Fibroblast of the aortic adventitia (primary cell): ENCODE measurements around the gene CHKB. TPM values are rescaled to one million over a fixed set of nuclear protein-coding genes. Genes with fewer than 3 reads are reported as not detected.
A peak's percentile ranks its signal among the peaks of the same experiment; 100 is the strongest.
"Not testable (repeated sequence)": the region's sequence is repeated elsewhere in the genome, so short reads cannot be mapped to it uniquely, and the experiment has no call there.

Experiments
- DNase-seq: peaks from one replicate; pipeline ENCODE4 v3.0.0-alpha.2; 2010; ENCODE audit warnings: low read depth
- H3K4me3 ChIP-seq: 2 replicates; pipeline ENCODE4 v1.5.1; 2011; ENCODE audit warnings: low read depth, mild to moderate bottlenecking, control low read depth, low read length, moderate library complexity
- CTCF ChIP-seq: IDR thresholded peaks from 2 replicates; pipeline ENCODE4 v1.5.1; 2011; ENCODE audit warnings: mild to moderate bottlenecking, low read length, control low read depth, inconsistent platforms; ENCODE audit not compliant: insufficient read depth
- total RNA-seq: library from RNA; depleted of rRNA; stranded (reverse); fragments of >200 nt; gene quantifications from 2 replicates; pipeline ENCODE4 v1.2.3, GENCODE V29; 2012; ENCODE audit warnings: low replicate concordance

Gene CHKB
- total RNA-seq, 1 donor = 20.2 TPM

DNA sequence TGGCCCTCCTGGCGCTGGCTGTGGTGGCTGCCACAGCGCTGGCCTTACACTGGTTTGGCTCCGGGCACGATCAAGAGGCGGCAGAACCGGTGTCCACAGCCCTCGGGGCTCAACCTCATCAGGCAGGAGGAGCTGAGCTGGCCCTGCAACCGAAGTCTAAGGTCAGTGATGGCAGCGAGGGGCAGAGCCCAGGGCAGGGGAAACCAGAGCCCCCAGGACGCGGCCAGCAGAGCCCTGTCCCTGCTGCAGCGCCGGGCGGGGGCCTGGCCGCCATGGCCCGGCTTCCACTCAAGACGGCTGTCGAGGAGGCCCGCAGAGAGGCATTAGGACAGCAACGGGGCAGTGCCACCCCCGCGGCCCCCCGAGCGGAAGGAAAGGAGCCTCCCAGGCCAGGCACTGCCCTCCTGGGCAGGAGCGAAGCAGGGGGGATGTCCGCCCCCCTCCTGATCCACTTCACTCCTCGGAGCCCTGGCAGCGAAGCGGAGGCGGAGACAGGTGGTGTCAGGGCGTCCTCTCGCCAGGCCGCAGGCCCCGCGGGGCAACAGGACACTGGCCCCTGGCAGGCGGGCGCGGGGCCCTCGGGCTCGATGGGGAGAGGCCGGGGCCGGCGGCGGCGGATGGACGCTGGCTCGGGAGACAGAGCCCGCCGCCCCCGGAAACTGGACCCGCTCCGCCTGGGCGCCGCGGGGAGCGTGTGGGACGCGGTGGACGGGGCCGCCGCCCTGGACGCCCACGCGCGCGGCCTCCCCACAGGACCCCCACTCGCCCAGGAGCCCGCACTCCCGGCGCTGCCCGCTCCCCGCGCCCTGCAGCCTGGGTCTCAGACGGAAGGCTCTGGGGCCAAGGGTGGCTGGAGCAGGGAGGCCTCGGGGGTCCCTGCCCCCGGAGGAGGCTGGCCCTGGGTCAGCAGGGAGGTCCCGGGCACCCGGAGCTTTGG, 36.1 kb downstream of the CHKB start:
- no peak for TF ChIP-seq CTCF
- DNase-seq = no peak
- H3K4me3 ChIP-seq = peak overlapping the region; percentile 54

GRCh38 chr22:50545522-50546325, 36.9 kb downstream of the CHKB start, which contains the start of gene KLHDC7B:
TSS of gene KLHDC7B (plus strand) at chr22:50545899. CDS start at chr22:50546244, 345 bp downstream.
- DNase-seq = peak; percentile 82
- H3K4me3 ChIP-seq = peak within 1 kb of the TSS; percentile 54
- peak; percentile 59 for TF ChIP-seq CTCF

DNA sequence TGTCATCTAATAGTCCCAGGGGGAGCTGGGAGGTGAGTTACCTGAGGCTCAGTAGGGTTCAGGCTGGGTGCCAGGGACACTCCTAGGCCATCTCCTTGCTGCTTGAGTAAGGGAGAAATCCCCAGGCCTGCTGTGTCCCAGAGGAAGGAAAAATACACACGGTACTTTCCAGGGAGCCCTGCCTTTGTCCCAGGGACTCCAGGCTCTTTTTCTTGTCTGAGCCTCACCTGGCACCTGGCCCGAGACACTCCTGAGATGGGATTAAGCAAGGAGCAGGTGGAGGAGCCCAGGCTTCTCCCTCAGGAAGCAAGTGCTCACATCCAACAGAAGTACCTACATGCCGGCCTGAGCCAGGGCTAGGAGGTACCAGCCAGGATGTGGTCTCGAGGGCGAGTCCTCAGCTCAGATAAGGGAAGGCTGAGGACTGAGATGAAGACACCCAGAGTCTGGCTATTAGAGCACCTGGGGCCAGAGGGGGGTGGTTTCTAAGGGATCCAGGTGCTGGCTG, 37.8 kb downstream of the CHKB start:
- no peak for TF ChIP-seq CTCF
- no peak for DNase-seq
- no peak overlapping the region for H3K4me3 ChIP-seq

- H3K4me3 ChIP-seq = peak overlapping the region; percentile 5
- DNase-seq = peak; percentile 53
- peak; percentile 47 for TF ChIP-seq CTCF
Observed at GRCh38 chr22:50544078-50544745, 38.4 kb downstream of the CHKB start.

DNA sequence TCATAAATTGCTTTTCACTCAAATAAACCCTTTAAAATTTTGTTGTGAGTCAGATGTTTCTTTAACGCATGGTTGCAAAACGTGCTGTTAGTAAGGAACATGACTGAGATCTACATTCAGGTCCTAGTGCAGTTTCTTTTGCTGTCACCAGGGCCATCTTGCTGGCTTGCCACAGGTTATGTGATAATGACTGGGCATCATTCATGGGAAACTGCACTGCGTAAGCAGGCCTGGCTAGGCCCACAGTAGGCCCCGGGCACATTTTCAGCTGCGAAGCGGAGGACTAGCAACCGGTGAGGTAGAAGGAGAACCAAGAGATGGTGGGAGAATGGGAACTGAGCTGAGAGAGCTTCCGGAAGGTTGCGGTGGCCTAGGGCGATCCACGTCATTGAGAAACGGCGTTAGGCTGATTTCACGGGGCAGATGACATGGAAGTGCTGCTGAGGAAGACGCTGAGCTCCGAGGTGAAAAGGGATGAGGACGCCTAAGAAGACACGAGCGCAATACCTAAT, 40.2 kb downstream of the CHKB start:
- TF ChIP-seq CTCF = peak; percentile 5
- H3K4me3 ChIP-seq = no peak overlapping the region
- no peak for DNase-seq

DNA sequence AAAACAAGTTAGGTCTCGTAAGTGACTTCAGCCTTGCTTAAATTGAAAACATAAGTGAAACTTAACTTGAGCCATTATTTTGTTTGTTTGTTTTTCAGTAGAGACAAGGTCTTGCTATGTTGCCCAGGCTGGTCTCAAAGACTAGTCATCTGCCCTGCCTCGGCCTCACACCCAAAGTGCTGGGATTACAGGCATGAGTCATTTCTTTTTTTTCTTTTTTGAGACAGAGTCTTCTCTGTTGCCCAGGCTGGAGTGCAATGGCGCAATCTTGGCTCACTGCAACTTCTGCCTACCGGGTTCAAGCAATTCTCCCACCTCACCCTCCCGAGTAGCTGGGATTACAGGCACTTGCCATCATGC, 41.0 kb downstream of the CHKB start:
- H3K4me3 ChIP-seq = not testable (repeated sequence)
- DNase-seq = peak; percentile 88
